Astrocyte of the cerebellum (primary cell): ENCODE results near the gene GRIA1.

Experiments used
- DNase-seq: peaks from one replicate; pipeline ENCODE4 v3.0.0-alpha.2; 2011; ENCODE audit warnings: low read depth
- H3K4me3 ChIP-seq: 2 replicates; pipeline ENCODE4 v1.5.1; 2011; ENCODE audit warnings: mild to moderate bottlenecking, low read depth, low read length, moderate library complexity
- in situ Hi-C: cut with HindIII; loops from 2 replicates; pipeline ENCODE4 v1.10.0; 2017; ENCODE audit warnings: low sequenced_read_pairs
- TF ChIP-seq, protein P1 (sequence below): IDR thresholded peaks from 2 replicates; pipeline ENCODE4 v1.5.1; 2012; ENCODE audit warnings: low read length, low read depth, moderate library complexity, mild to moderate bottlenecking; ENCODE audit errors: missing control alignments

The GRIA1 gene

DNA sequence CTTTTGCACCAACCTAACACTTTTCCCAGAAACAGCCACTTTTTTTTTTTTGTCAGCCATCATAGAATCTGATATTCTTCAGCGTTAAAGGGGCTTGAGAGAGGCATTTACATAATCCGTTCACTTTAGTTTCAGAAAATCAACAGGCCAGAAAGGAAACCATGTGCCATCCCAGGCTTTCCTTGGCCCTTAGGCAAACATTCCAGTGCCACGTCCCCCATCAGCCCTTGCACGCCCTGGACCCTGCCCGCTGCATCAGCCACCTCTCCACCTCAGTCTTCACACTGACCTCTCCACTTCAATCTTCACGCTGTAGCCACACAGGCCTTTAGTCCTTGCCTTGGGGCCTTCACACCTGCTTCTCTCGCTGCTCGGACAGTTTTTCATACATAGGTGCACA is 123.2 kb downstream of the GRIA1 start:
- TF ChIP-seq, protein P1, sequence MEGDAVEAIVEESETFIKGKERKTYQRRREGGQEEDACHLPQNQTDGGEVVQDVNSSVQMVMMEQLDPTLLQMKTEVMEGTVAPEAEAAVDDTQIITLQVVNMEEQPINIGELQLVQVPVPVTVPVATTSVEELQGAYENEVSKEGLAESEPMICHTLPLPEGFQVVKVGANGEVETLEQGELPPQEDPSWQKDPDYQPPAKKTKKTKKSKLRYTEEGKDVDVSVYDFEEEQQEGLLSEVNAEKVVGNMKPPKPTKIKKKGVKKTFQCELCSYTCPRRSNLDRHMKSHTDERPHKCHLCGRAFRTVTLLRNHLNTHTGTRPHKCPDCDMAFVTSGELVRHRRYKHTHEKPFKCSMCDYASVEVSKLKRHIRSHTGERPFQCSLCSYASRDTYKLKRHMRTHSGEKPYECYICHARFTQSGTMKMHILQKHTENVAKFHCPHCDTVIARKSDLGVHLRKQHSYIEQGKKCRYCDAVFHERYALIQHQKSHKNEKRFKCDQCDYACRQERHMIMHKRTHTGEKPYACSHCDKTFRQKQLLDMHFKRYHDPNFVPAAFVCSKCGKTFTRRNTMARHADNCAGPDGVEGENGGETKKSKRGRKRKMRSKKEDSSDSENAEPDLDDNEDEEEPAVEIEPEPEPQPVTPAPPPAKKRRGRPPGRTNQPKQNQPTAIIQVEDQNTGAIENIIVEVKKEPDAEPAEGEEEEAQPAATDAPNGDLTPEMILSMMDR, result no peak
- no peak for DNase-seq
- in situ Hi-C loops, result no loop called here
- no peak overlapping the region for H3K4me3 ChIP-seq

DNA sequence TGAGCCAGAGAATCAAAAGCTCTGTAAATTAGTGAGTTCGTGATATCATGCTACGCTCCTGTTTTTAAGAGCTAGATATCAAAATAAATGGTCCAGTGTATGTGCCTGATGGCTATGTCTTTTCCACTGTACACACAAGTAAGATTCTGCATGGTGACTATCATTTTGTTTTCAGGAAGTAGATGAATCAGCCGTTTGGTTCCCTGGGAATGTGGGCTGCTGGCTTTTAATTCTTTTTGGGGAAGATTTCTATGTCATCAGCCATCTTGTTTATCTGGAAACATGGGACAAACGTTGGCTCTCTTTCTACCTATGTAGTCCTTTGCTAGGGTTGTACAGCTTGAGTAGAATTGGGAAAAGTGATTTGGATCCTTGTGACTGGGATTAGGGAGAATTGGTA is 126.7 kb downstream of the GRIA1 start:
- TF ChIP-seq, protein P1, result no peak
- no peak for DNase-seq
- H3K4me3 ChIP-seq, result no peak overlapping the region
- in situ Hi-C loops, result no loop called here

DNA sequence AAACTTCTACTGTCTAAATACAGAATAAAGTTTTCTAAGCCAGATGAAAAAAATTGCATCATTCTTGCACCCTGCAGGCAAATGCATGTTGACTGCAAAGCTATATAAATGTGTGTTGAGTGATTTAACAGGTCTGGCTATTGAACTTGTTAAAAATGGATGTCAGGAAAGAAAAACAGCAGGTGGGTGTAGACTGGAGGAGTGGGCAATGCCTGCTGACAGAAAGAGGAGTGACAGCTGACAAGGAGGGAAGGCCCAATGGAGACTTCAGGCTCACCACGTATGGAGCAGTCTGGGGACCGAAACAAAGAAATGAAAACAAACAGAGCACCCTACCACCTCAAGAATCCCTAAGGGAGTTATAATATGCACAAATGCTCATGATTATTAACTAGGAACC is 127.8 kb downstream of the GRIA1 start:
- no peak overlapping the region for H3K4me3 ChIP-seq
- DNase-seq, result no peak
- TF ChIP-seq, protein P1, result no peak
- in situ Hi-C loops, result no loop called here

DNA sequence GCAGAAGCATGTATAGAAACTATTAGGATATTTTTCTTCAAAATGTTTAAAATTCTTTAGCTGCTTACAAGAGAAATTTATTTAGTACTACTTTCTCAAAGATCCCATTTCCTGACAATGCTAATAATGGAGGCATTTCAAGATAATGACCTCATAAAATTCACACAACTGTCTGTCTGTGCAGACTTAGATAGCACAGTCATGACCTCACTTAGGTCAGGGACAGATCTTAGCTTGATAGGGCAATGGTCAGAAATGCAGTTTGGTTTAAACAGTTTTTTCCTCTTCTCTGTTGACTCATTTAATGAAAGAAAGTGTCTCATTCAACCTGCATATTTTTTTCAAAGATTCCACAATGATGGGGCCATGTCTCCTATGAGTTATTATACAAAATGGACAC is 128.4 kb downstream of the GRIA1 start:
- in situ Hi-C loops, result no loop called here
- no peak overlapping the region for H3K4me3 ChIP-seq
- no peak for DNase-seq
- TF ChIP-seq, protein P1, result no peak

DNA sequence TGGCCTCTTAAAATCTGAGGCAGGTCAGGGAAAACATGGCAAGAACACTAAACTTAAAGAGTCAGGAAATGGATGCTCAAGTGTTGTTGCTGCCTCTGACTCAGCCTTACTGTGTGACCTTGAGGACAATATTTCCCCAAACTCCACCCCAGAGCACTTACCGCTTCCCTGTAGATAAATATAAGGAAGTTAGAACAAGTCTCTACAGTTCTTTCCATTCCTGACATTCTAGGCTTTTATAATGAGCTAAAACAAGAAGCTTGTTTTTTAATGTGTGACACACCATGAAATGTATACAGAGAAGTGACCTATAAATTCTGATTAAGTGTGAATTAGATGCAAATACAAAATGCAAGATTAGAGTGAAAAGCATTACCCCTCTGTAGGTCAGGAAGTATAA is 129.3 kb downstream of the GRIA1 start:
- in situ Hi-C loops, result loop anchor here (10.0 kb wide), 1 partner anchor 65 kb away; no protein-coding TSS in a partner anchor
- no peak overlapping the region for H3K4me3 ChIP-seq
- no peak for DNase-seq
- TF ChIP-seq, protein P1, result no peak

DNA sequence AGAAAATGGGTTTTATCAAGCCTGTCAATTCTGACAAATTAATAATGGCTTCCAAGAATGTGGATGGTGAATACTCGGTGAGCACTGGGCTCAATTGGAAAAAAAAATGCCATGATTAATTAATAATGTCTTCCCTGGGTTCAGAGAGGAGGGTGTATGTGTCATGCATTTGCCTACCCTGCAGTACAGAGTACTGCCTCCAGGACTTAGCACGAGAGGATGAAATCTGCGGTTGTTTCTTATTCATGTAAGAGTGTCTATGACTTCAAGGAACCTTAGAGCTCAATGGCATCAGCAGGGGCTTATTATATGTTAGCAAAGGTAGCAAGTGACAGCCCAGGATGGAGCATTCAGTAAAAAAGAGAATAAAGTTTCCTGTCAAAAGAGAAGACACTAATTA is 132.7 kb downstream of the GRIA1 start:
- no peak for DNase-seq
- TF ChIP-seq, protein P1, result no peak
- in situ Hi-C loops, result loop anchor here (10.0 kb wide), 1 partner anchor 62 kb away; no protein-coding TSS in a partner anchor

DNA sequence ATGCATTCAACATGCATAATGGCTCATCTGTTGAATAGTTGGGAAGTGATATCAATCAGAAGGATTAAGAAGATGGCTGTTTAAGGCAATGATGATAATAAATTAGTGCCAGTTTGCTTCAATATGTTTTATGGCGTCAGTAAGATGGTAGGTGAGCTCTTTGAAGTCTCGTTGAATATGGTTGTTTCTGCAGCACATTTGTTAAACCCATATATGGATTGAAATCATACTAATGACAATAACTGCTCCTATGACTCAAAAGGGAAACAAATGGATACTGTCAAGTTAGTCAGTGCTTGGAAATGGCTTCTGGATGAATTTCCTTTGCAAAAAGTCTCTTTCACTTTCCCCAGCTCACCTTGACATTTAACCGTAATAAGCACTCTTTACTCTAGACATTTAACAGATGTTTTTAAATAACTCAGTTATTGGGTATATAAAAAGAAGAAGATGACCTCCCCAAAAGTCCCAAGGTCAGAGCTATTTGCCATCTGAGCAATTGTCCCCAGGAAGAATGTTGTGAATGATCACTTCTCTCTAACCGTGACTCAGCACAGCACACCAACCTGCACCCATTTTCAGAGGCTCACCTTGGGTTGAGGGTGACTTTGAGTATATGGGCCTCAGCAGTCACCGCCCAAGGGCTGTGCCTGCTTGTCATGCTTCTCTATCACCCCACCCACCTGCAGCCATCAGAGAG is 133.4 kb downstream of the GRIA1 start:
- no peak for DNase-seq
- in situ Hi-C loops, result loop anchor here (10.0 kb wide), 1 partner anchor 61 kb away; no protein-coding TSS in a partner anchor
- H3K4me3 ChIP-seq, result no peak overlapping the region
- TF ChIP-seq, protein P1, result no peak

More for the DNA sequence above, 132.7 kb downstream of the GRIA1 start:
- no peak overlapping the region for H3K4me3 ChIP-seq
